H1 (cell line): ENCODE results near the gene ATP1A1. TPM values are rescaled to one million over a fixed set of nuclear protein-coding genes. Genes with fewer than 3 reads are reported as not detected.

Experiments
- EZH2 ChIP-seq: fragments of 200-600 bp; sonication (generic); IDR thresholded peaks from 2 replicates; pipeline ENCODE4 v1.7.1; 2012; ENCODE audit warnings: low read depth, mild to moderate bottlenecking, moderate library complexity, low read length, inconsistent platforms; ENCODE audit not compliant: severe bottlenecking
- GABPA ChIP-seq: IDR thresholded peaks from 2 replicates; pipeline ENCODE4 v1.6.1; 2011; ENCODE audit warnings: mild to moderate bottlenecking, low read length, moderate library complexity, borderline replicate concordance; ENCODE audit not compliant: insufficient read depth
- NANOG ChIP-seq: IDR thresholded peaks from 2 replicates; pipeline ENCODE4 v1.6.1; 2011; ENCODE audit warnings: low read length, low read depth, mild to moderate bottlenecking, inconsistent platforms; ENCODE audit not compliant: insufficient read depth, poor library complexity, severe bottlenecking
- SP1 ChIP-seq: IDR thresholded peaks from 2 replicates; pipeline ENCODE4 v1.6.1; 2011; ENCODE audit warnings: low read depth, low read length
- SP2 ChIP-seq: IDR thresholded peaks from 2 replicates; pipeline ENCODE4 v1.6.1; 2012; ENCODE audit warnings: mild to moderate bottlenecking, low read length, inconsistent platforms
- SUZ12 ChIP-seq: fragments of 200-600 bp; sonication (generic); IDR thresholded peaks from 2 replicates; pipeline ENCODE4 v1.6.1; 2012; ENCODE audit warnings: mild to moderate bottlenecking, inconsistent platforms, low read length, moderate library complexity, mixed read lengths
- TAF1 ChIP-seq: IDR thresholded peaks from 2 replicates; pipeline ENCODE4 v1.6.1; 2011; ENCODE audit warnings: mild to moderate bottlenecking, low read depth, low read length
- polyA plus RNA-seq, 7 experiments: library from polyadenylated mRNA; depleted of rRNA in 3 of 7; stranded (reverse) in 5 of 7; unstranded in 2 of 7; fragments of >200 nt in 5 of 7; fragments of 200-250 nt in 2 of 7; gene quantifications; 1 replicate in 5 of 7; 2 replicates in 1 of 7; 4 replicates in 1 of 7; pipeline versions ENCODE4 v1.2.1 to v1.2.3, GENCODE V29; 2011 to 2013; ENCODE audit warnings: missing spikeins in 2 of 7, mixed read lengths in 2 of 7
- total RNA-seq: library from RNA; stranded (reverse); fragmentation: NEBNext Ultra II Directional; extraction: Animal tissue kit (Norgen Biotek cat#: 25700); gene quantifications from 2 replicates; pipeline ENCODE4 v1.2.1, GENCODE V29; 2021

Gene ATP1A1
- total and polyA plus RNA-seq, 2 of the 8 experiments (the other 6 are each of a cell fraction or from before 2014, with no cell fraction given), result 222 to 325 TPM

- no peak for TF ChIP-seq SUZ12
- TF ChIP-seq NANOG, result no peak
- TF ChIP-seq SP1, result no peak
- no peak for TF ChIP-seq EZH2
- TF ChIP-seq TAF1, result no peak
- TF ChIP-seq SP2, result no peak
- TF ChIP-seq GABPA, result no peak
- TF ChIP-seq, all 59 proteins: peak for 0
These were observed 60.5 kb downstream of the ATP1A1 start (continued) for GRCh38 chr1:116433275-116434257.
